BLaER1 (cell line): ENCODE data around the gene MTO1.
"Not testable (repeated sequence)": the region's sequence is repeated elsewhere in the genome, so short reads cannot be mapped to it uniquely, and the experiment has no call there.

Experiments
- H3K27ac ChIP-seq: shearing (Covaris generic); formaldehyde crosslinking; 2 replicates; pipeline ENCODE4 v1.8.1; 2022
- H3K27me3 ChIP-seq: shearing (Covaris generic); formaldehyde crosslinking; 2 replicates; pipeline ENCODE4 v1.8.1; 2022
- H3K36me3 ChIP-seq: shearing (Covaris generic); formaldehyde crosslinking; 2 replicates; pipeline ENCODE4 v1.8.1; 2022
- H3K4me1 ChIP-seq: shearing (Covaris generic); formaldehyde crosslinking; 2 replicates; pipeline ENCODE4 v1.8.1; 2022
- H3K4me2 ChIP-seq: shearing (Covaris generic); formaldehyde crosslinking; 2 replicates; pipeline ENCODE4 v1.8.1; 2022
- H3K4me3 ChIP-seq: shearing (Covaris generic); formaldehyde crosslinking; 2 replicates; pipeline ENCODE4 v1.8.1; 2022
- H3K9ac ChIP-seq: shearing (Covaris generic); formaldehyde crosslinking; 2 replicates; pipeline ENCODE4 v1.8.1; 2022
- H3K9me3 ChIP-seq: shearing (Covaris generic); formaldehyde crosslinking; 2 replicates; pipeline ENCODE4 v1.8.1; 2022
- H4K20me1 ChIP-seq: shearing (Covaris generic); formaldehyde crosslinking; 2 replicates; pipeline ENCODE4 v1.8.1; 2022
- Cebpa-rat ChIP-seq: shearing (Covaris generic); IDR thresholded peaks from 2 replicates; pipeline ENCODE4 v1.8.1; 2022

MTO1 gene

GRCh38 chr6:73515204-73515655 lies 53.7 kb downstream of the MTO1 start:
- Histone ChIP-seq H3K4me3 (no peak overlapping the region), H3K27ac (no peak overlapping the region), H3K27me3 (no peaks in the 10 kb centered on the region), H3K4me1 (peaks cover 31% of the 10 kb centered on the region), H3K9ac (peak overlapping the region; percentile 2; the same call in 1 of the 2 replicates), H3K9me3 (no peaks in the 10 kb centered on the region), H3K36me3 (peaks cover 73% of the 10 kb centered on the region), H4K20me1 (peaks cover 90% of the 10 kb centered on the region), H3K4me2 (no peak overlapping the region)
- no peak for TF ChIP-seq Cebpa-rat

GRCh38 chr6:73516514-73517489 lies 55.3 kb downstream of the MTO1 start:
- Histone ChIP-seq H3K27ac (peak overlapping the region; percentile 5; the same call in 1 of the 2 replicates), H4K20me1 (peaks cover 91% of the 10 kb centered on the region), H3K4me3 (peak overlapping the region; percentile 47), H3K9ac (peak overlapping the region; percentile 69), H3K27me3 (no peaks in the 10 kb centered on the region), H3K36me3 (peaks cover 74% of the 10 kb centered on the region), H3K9me3 (no peaks in the 10 kb centered on the region), H3K4me2 (peak overlapping the region; percentile 57), H3K4me1 (peaks cover 31% of the 10 kb centered on the region)
- TF ChIP-seq Cebpa-rat = no peak

GRCh38 chr6:73518100-73518981 lies 56.8 kb downstream of the MTO1 start:
- peaks cover 68% of the 10 kb centered on the region for H3K36me3 ChIP-seq

GRCh38 chr6:73518982-73519881 lies 57.7 kb downstream of the MTO1 start:
- peak overlapping the region; percentile 99 for H3K4me3 ChIP-seq
- peaks cover 46% of the 10 kb centered on the region for H3K4me1 ChIP-seq
- peaks cover 63% of the 10 kb centered on the region for H3K36me3 ChIP-seq
- peak overlapping the region; percentile 92 for H3K4me2 ChIP-seq
- not testable (repeated sequence) for H3K9me3 ChIP-seq, H3K27me3 ChIP-seq
- peak overlapping the region; percentile 100 for H3K9ac ChIP-seq
- peak overlapping the region; percentile 100 for H3K27ac ChIP-seq
- H4K20me1 ChIP-seq = peaks cover 67% of the 10 kb centered on the region

More at GRCh38 chr6:73518100-73518981, 56.8 kb downstream of the MTO1 start:
- H3K27me3 ChIP-seq, H3K9me3 ChIP-seq: not testable (repeated sequence)
- H3K4me3 ChIP-seq = peak overlapping the region; percentile 99
- H4K20me1 ChIP-seq = peaks cover 76% of the 10 kb centered on the region
- H3K9ac ChIP-seq = peak overlapping the region; percentile 100
- peak overlapping the region; percentile 100; the same call in 1 of the 2 replicates for H3K27ac ChIP-seq
- H3K4me2 ChIP-seq = peak overlapping the region; percentile 92
- H3K4me1 ChIP-seq = peaks cover 43% of the 10 kb centered on the region

- Histone ChIP-seq H3K4me3 (peak overlapping the region; percentile 99), H3K36me3 (peaks cover 54% of the 10 kb centered on the region), H3K4me1 (peaks cover 49% of the 10 kb centered on the region), H3K27me3 (no peaks in the 10 kb centered on the region), H3K9me3 (no peaks in the 10 kb centered on the region), H3K4me2 (peak overlapping the region; percentile 92), H4K20me1 (peaks cover 58% of the 10 kb centered on the region), H3K9ac (peak overlapping the region; percentile 100), H3K27ac (peak overlapping the region; percentile 100)
- TF ChIP-seq Cebpa-rat = no peak
Observed at GRCh38 chr6:73519926-73520687, 58.6 kb downstream of the MTO1 start.

GRCh38 chr6:73520688-73521350 lies 59.3 kb downstream of the MTO1 start, which contains the start of gene EEF1A1:
Gene EEF1A1 (minus strand): TSS chr6:73521032. CDS start chr6:73520026, 1,006 bp downstream.
- peaks cover 51% of the 10 kb centered on the region for H4K20me1 ChIP-seq
- H3K27me3 ChIP-seq = no peaks in the 10 kb centered on the region
- H3K4me2 ChIP-seq = peak within 1 kb of the TSS; percentile 92
- peak within 1 kb of the TSS; percentile 100 for H3K9ac ChIP-seq
- no peak for TF ChIP-seq Cebpa-rat
- peak within 1 kb of the TSS; percentile 100 for H3K27ac ChIP-seq
- H3K9me3 ChIP-seq = no peaks in the 10 kb centered on the region
- peaks cover 47% of the 10 kb centered on the region for H3K36me3 ChIP-seq
- peak within 1 kb of the TSS; percentile 99 for H3K4me3 ChIP-seq
- peaks cover 49% of the 10 kb centered on the region for H3K4me1 ChIP-seq

- Histone ChIP-seq H3K27ac (peak overlapping the region; percentile 100), H3K36me3 (peaks cover 41% of the 10 kb centered on the region), H3K9me3 (no peaks in the 10 kb centered on the region), H4K20me1 (peaks cover 45% of the 10 kb centered on the region), H3K4me1 (peaks cover 44% of the 10 kb centered on the region), H3K9ac (peak overlapping the region; percentile 92), H3K27me3 (no peaks in the 10 kb centered on the region), H3K4me2 (peak overlapping the region; percentile 83), H3K4me3 (peak overlapping the region; percentile 99)
- no peak for TF ChIP-seq Cebpa-rat
Observed at GRCh38 chr6:73521351-73521985, 59.9 kb downstream of the MTO1 start.
